Natural killer cell (primary cell): ENCODE data around the gene CRB2. TPM values are rescaled to one million over a fixed set of nuclear protein-coding genes. Genes with fewer than 3 reads are reported as not detected.

Experiments
- ATAC-seq, 3 donors: fragments of 150-1000 bp in 2 of 3; fragments of 200-7000 bp in 1 of 3; cut with Tn5 transposase; 1 replicate in 1 of 3; 2 replicates in 2 of 3; pipeline ENCODE4 v1.10.0; 2021; ENCODE audit warnings: mild to moderate bottlenecking in 2 of 3, moderate library complexity in 2 of 3
- DNase-seq, 2 donors: peaks; one replicate each; pipeline versions ENCODE4 v3.0.0 to v3.0.0-alpha.2; 2013 to 2021; ENCODE audit warnings: mixed read lengths in 1 of 2
- H3K27ac ChIP-seq: one replicate; pipeline ENCODE4 v1.5.1; 2013; ENCODE audit warnings: mild to moderate bottlenecking, low read length
- H3K27me3 ChIP-seq: one replicate; pipeline ENCODE4 v1.6.1; 2013; ENCODE audit warnings: low read length; ENCODE audit not compliant: control insufficient read depth, insufficient read depth
- H3K36me3 ChIP-seq: one replicate; pipeline ENCODE4 v1.6.1; 2013; ENCODE audit warnings: low read length; ENCODE audit not compliant: control insufficient read depth, insufficient read depth
- H3K4me1 ChIP-seq: one replicate; pipeline ENCODE4 v1.6.1; 2013; ENCODE audit warnings: low read length; ENCODE audit not compliant: control insufficient read depth, insufficient read depth
- H3K4me3 ChIP-seq: one replicate; pipeline ENCODE4 v1.5.1; 2013; ENCODE audit warnings: low read length
- H3K9me3 ChIP-seq: one replicate; pipeline ENCODE4 v1.6.1; 2013; ENCODE audit warnings: low read length; ENCODE audit not compliant: control insufficient read depth, insufficient read depth
- H3K27ac Mint-ChIP-seq, 2 donors: one replicate each; pipeline ENCODE4 v1.8.0; 2022; ENCODE audit warnings: mild to moderate bottlenecking in 2 of 2, mixed read lengths in 2 of 2, moderate library complexity in 1 of 2
- H3K27me3 Mint-ChIP-seq, 2 donors: one replicate each; pipeline ENCODE4 v1.8.0; 2022; ENCODE audit warnings: low read depth in 2 of 2, mixed read lengths in 2 of 2
- H3K36me3 Mint-ChIP-seq: one replicate; pipeline ENCODE4 v1.8.0; 2022; ENCODE audit warnings: mixed read lengths
- H3K4me1 Mint-ChIP-seq, 2 donors: one replicate each; pipeline ENCODE4 v1.8.0; 2022; ENCODE audit warnings: mixed read lengths in 2 of 2
- H3K4me3 Mint-ChIP-seq: one replicate; pipeline ENCODE4 v1.8.0; 2022; ENCODE audit warnings: mild to moderate bottlenecking, moderate library complexity, mixed read lengths
- H3K9me3 Mint-ChIP-seq, 2 donors: one replicate each; pipeline ENCODE4 v1.8.0; 2022; ENCODE audit warnings: mixed read lengths in 2 of 2
- WGBS: methylation state at CpG from one replicate; pipeline ENCODE4 v1.1.7; 2013; ENCODE audit warnings: missing lambda C conversion rate; ENCODE audit not compliant: insufficient coverage; 5-methylcytosine and 5-hydroxymethylcytosine counted together
- intact Hi-C: fragments of 100-400 bp; cut with micrococcal nuclease; formaldehyde crosslinking; loops from one replicate; pipeline ENCODE4 v1.14.2; 2022
- total RNA-seq, 4 donors: library from RNA; stranded (reverse); fragments of 120-200 nt in 1 of 4; gene quantifications; one replicate each; pipeline versions ENCODE4 v1.2.3 to v1.2.4, GENCODE V29; 2013 to 2022
- TF ChIP-seq, protein P1 (sequence below): fragments of 200-600 bp; IDR thresholded peaks from one replicate; pipeline ENCODE4 v1.8.0; 2022; ENCODE audit warnings: antibody characterized with exemption

CRB2 gene
- total RNA-seq, 3 donors from 2014 or later (not counting 1 experiment from before 2014, with no cell fraction given): not detected

GRCh38 chr9:123373946-123374345, 17.9 kb downstream of the CRB2 start:
- intact Hi-C loops: no loop called here
- no peaks in the 10 kb centered on the region for H3K36me3 ChIP-seq
- no peak for ATAC-seq
- no peaks in the 10 kb centered on the region for H3K9me3 Mint-ChIP-seq
- H3K27ac Mint-ChIP-seq: no peak overlapping the region
- no peak for DNase-seq
- peaks cover 11% of the 10 kb centered on the region for H3K27me3 ChIP-seq
- no peak overlapping the region for H3K4me3 Mint-ChIP-seq
- no peaks in the 10 kb centered on the region for H3K9me3 ChIP-seq
- peaks cover 10% of the 10 kb centered on the region for H3K4me1 ChIP-seq
- TF ChIP-seq, protein P1, sequence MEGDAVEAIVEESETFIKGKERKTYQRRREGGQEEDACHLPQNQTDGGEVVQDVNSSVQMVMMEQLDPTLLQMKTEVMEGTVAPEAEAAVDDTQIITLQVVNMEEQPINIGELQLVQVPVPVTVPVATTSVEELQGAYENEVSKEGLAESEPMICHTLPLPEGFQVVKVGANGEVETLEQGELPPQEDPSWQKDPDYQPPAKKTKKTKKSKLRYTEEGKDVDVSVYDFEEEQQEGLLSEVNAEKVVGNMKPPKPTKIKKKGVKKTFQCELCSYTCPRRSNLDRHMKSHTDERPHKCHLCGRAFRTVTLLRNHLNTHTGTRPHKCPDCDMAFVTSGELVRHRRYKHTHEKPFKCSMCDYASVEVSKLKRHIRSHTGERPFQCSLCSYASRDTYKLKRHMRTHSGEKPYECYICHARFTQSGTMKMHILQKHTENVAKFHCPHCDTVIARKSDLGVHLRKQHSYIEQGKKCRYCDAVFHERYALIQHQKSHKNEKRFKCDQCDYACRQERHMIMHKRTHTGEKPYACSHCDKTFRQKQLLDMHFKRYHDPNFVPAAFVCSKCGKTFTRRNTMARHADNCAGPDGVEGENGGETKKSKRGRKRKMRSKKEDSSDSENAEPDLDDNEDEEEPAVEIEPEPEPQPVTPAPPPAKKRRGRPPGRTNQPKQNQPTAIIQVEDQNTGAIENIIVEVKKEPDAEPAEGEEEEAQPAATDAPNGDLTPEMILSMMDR: no peak
- H3K4me1 Mint-ChIP-seq: peaks cover 0 to 6% of the 10 kb centered on the region in 2 donors
- peaks cover 24 to 26% of the 10 kb centered on the region in 2 donors for H3K27me3 Mint-ChIP-seq
- H3K36me3 Mint-ChIP-seq: no peaks in the 10 kb centered on the region
- WGBS: 12% methylated on average over 10 of the region's 10 CpGs
- H3K27ac ChIP-seq: no peak overlapping the region
- no peak overlapping the region for H3K4me3 ChIP-seq

DNA sequence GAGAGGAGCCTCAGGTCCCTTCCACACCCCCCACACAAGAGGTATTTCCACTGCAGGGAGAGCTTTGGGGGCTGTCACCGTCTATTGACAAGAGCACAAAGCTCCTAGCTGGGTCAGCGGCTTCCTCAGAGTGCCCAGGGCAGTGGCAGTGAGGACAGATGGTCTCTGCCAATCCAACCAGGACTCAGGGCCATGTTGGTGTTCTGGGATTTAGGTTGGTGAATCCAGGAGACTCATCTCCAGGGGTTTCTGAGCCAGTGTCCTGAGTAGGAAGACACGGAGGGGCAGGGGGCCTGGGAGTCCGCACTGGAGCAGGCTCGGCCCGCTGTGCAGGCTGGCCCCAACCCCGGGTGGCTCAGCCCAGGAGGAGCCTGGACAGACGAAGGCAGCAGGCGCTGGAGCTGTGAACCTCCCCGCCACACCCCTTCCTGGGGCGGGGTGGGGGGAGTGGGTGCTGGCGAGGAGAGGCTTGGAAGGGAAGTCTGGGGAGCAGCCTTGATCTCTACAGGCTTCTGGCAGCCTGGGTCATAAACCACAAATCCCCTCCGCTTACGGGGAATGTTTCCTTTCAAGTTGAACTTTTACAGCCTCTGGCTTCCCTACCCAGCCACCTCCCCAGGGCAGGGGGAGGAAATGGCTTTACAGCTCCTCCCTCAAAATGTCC, 19.6 kb downstream of the CRB2 start:
- H3K4me1 Mint-ChIP-seq: peaks cover 0 to 6% of the 10 kb centered on the region in 2 donors
- intact Hi-C loops: no loop called here
- WGBS: 12% methylated on average over 13 of the region's 14 CpGs
- no peaks in the 10 kb centered on the region for H3K9me3 Mint-ChIP-seq
- TF ChIP-seq, protein P1: no peak
- Histone ChIP-seq H3K27ac (no peak overlapping the region), H3K4me1 (peaks cover 10% of the 10 kb centered on the region), H3K27me3 (peaks cover 11% of the 10 kb centered on the region), H3K9me3 (no peaks in the 10 kb centered on the region), H3K36me3 (no peaks in the 10 kb centered on the region), H3K4me3 (no peak overlapping the region)
- no peak overlapping the region for H3K4me3 Mint-ChIP-seq
- DNase-seq (no peak), ATAC-seq (no peak)
- H3K27me3 Mint-ChIP-seq: peaks cover 20 to 24% of the 10 kb centered on the region in 2 donors
- H3K36me3 Mint-ChIP-seq: no peaks in the 10 kb centered on the region
- H3K27ac Mint-ChIP-seq: no peak overlapping the region

DNA sequence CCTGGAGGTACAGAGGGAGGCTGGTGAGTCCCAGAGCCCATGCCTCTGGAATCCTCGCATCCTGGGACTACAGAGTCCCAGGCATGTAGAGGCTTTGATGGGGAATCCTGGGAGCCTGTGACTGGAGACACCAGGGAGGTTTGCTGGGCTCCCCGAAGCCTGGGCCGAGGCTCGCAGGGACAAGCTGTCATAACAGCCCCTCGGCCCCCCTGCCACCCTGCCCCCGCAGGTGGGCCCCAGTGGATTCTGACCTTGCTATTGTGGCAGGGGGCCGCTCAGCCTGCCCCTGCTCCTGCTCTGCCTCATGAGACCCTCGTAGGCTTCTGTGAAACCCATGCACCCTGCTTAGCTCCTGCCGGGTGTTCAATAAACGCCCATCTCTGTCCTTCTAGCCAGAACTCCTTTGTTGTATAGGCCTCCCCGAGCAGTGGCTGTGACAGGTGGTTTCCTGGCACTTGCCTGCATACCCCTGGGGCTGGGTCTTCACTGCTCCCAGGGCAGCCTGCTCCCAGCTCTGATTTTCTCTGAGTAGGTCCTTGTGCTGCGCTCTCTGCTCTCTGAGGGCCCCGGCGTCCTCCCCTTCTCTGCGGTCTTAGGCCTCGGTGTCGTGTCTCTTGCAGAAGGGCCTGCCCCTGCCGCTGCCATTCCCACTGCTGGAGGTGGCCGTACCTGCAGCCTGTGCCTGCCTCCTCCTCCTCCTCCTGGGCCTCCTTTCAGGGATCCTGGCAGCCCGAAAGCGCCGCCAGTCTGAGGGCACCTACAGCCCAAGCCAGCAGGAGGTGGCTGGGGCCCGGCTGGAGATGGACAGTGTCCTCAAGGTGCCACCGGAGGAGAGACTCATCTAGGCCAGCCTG, 20.4 kb downstream of the CRB2 start:
- H3K36me3 Mint-ChIP-seq: no peaks in the 10 kb centered on the region
- peaks cover 10% of the 10 kb centered on the region for H3K4me1 ChIP-seq
- H3K9me3 ChIP-seq: no peaks in the 10 kb centered on the region
- TF ChIP-seq, protein P1: no peak
- H3K4me3 Mint-ChIP-seq: no peak overlapping the region
- no peak for DNase-seq
- ATAC-seq: no peak
- peaks cover 0 to 6% of the 10 kb centered on the region in 2 donors for H3K4me1 Mint-ChIP-seq
- intact Hi-C loops: no loop called here
- H3K27ac ChIP-seq: no peak overlapping the region
- H3K27ac Mint-ChIP-seq: peak overlapping the region in 1 of 2 donors; percentile 35
- WGBS: 71% methylated on average over 24 of the region's 24 CpGs
- no peaks in the 10 kb centered on the region for H3K36me3 ChIP-seq
- no peaks in the 10 kb centered on the region for H3K9me3 Mint-ChIP-seq
- no peak overlapping the region for H3K4me3 ChIP-seq
- peaks cover 20 to 24% of the 10 kb centered on the region in 2 donors for H3K27me3 Mint-ChIP-seq
- H3K27me3 ChIP-seq: peaks cover 11% of the 10 kb centered on the region
